Mesendoderm (in vitro differentiated cells): ENCODE measurements around the gene RASA1.

Experiments
- DNase-seq: peaks from one replicate; pipeline ENCODE4 v3.0.0; 2013
- H2AK5ac ChIP-seq: 2 replicates; pipeline ENCODE4 v1.6.1; 2013; ENCODE audit warnings: low read length, inconsistent platforms
- H2BK120ac ChIP-seq: 2 replicates; pipeline ENCODE4 v1.6.1; 2013; ENCODE audit warnings: low read depth, mild to moderate bottlenecking, low read length, moderate library complexity, mixed read lengths
- H2BK15ac ChIP-seq: replicated peaks from 2 replicates; pipeline ENCODE4 v1.6.1; 2013; ENCODE audit warnings: low read depth, mild to moderate bottlenecking, moderate library complexity
- H2BK5ac ChIP-seq: 2 replicates; pipeline ENCODE4 v1.6.1; 2013; ENCODE audit warnings: low read length, inconsistent platforms
- H3K18ac ChIP-seq: 2 replicates; pipeline ENCODE4 v1.6.1; 2013; ENCODE audit warnings: mild to moderate bottlenecking, low read length, mixed read lengths
- H3K23ac ChIP-seq: one replicate; pipeline ENCODE4 v1.6.1; 2013; ENCODE audit warnings: low read length
- H3K27ac ChIP-seq: 2 replicates; pipeline ENCODE4 v1.5.1; 2013; ENCODE audit warnings: low read depth, mild to moderate bottlenecking, inconsistent platforms, low read length, moderate library complexity
- H3K27me3 ChIP-seq: 2 replicates; pipeline ENCODE4 v1.6.1; 2013; ENCODE audit warnings: low read length, control low read depth, mild to moderate bottlenecking, inconsistent platforms; ENCODE audit not compliant: insufficient read depth, poor library complexity
- H3K36me3 ChIP-seq: 2 replicates; pipeline ENCODE4 v1.6.1; 2013; ENCODE audit warnings: low read length, inconsistent platforms; ENCODE audit not compliant: control insufficient read depth, insufficient read depth
- H3K4ac ChIP-seq: one replicate; pipeline ENCODE4 v1.6.1; 2013; ENCODE audit warnings: low read depth, mild to moderate bottlenecking, low read length, moderate library complexity
- H3K4me1 ChIP-seq: 2 replicates; pipeline ENCODE4 v1.6.1; 2013; ENCODE audit warnings: low read depth, low read length, inconsistent platforms; ENCODE audit not compliant: control insufficient read depth
- H3K4me2 ChIP-seq: 2 replicates; pipeline ENCODE4 v1.6.1; 2013; ENCODE audit warnings: low read length
- H3K4me3 ChIP-seq: 2 replicates; pipeline ENCODE4 v1.5.1; 2013; ENCODE audit warnings: mild to moderate bottlenecking, low read length
- H3K56ac ChIP-seq: one replicate; pipeline ENCODE4 v1.6.1; 2013; ENCODE audit warnings: low read length
- H3K79me1 ChIP-seq: 2 replicates; pipeline ENCODE4 v1.6.1; 2013; ENCODE audit warnings: low read length, inconsistent platforms
- H3K79me2 ChIP-seq: 2 replicates; pipeline ENCODE4 v1.6.1; 2013; ENCODE audit warnings: mild to moderate bottlenecking, low read length; ENCODE audit not compliant: control insufficient read depth, insufficient read depth
- H3K9ac ChIP-seq: 2 replicates; pipeline ENCODE4 v1.6.1; 2013; ENCODE audit warnings: low read length, inconsistent platforms
- H4K5ac ChIP-seq: one replicate; pipeline ENCODE4 v1.6.1; 2013; ENCODE audit warnings: low read length
- H4K8ac ChIP-seq: one replicate; pipeline ENCODE4 v1.6.1; 2013; ENCODE audit warnings: low read depth, mild to moderate bottlenecking, control low read depth, low read length, moderate library complexity
- WGBS: extraction: QIAGEN DNeasy Blood & Tissue Kit; methylation state at CpG from one replicate; pipeline ENCODE4 v1.1.7; 2013; ENCODE audit warnings: low lambda C conversion rate, missing lambda C conversion rate; ENCODE audit not compliant: insufficient coverage; ENCODE audit errors: extremely low coverage; 5-methylcytosine and 5-hydroxymethylcytosine counted together

The RASA1 gene

GRCh38 chr5:87390576-87391199 is 123.0 kb downstream of the RASA1 start:
- H4K8ac ChIP-seq: no peak overlapping the region
- no peak overlapping the region for H3K4ac ChIP-seq
- no peak overlapping the region for H2BK5ac ChIP-seq
- H3K18ac ChIP-seq: no peak overlapping the region
- H3K27me3 ChIP-seq: no peaks in the 10 kb centered on the region
- H3K9ac ChIP-seq: no peak overlapping the region
- WGBS: no CpG with 5 or more reads among the region's 5 CpGs
- H2BK120ac ChIP-seq: no peak overlapping the region
- no peak overlapping the region for H3K4me2 ChIP-seq
- H2AK5ac ChIP-seq: no peak overlapping the region
- H3K79me1 ChIP-seq: no peaks in the 10 kb centered on the region
- H2BK15ac ChIP-seq: no peak overlapping the region
- no peak overlapping the region for H4K5ac ChIP-seq
- no peak overlapping the region for H3K27ac ChIP-seq
- no peak overlapping the region for H3K56ac ChIP-seq
- H3K4me1 ChIP-seq: no peaks in the 10 kb centered on the region
- no peaks in the 10 kb centered on the region for H3K79me2 ChIP-seq
- H3K4me3 ChIP-seq: no peak overlapping the region
- no peak for DNase-seq
- no peak overlapping the region for H3K23ac ChIP-seq
- peaks cover 3% of the 10 kb centered on the region for H3K36me3 ChIP-seq

GRCh38 chr5:87392170-87392569 is 124.5 kb downstream of the RASA1 start:
- no peak overlapping the region for H3K23ac ChIP-seq
- H3K27me3 ChIP-seq: no peaks in the 10 kb centered on the region
- H3K4me2 ChIP-seq: no peak overlapping the region
- no peak overlapping the region for H3K18ac ChIP-seq
- H2AK5ac ChIP-seq: no peak overlapping the region
- H3K4me3 ChIP-seq: no peak overlapping the region
- H3K56ac ChIP-seq: no peak overlapping the region
- no peak overlapping the region for H3K4ac ChIP-seq
- no peak overlapping the region for H4K5ac ChIP-seq
- H2BK15ac ChIP-seq: no peak overlapping the region
- peaks cover 3% of the 10 kb centered on the region for H3K36me3 ChIP-seq
- WGBS: no CpG with 5 or more reads among the region's 1 CpG
- no peak for DNase-seq
- H3K79me2 ChIP-seq: no peaks in the 10 kb centered on the region
- no peaks in the 10 kb centered on the region for H3K79me1 ChIP-seq
- H3K9ac ChIP-seq: no peak overlapping the region
- no peak overlapping the region for H2BK120ac ChIP-seq
- H3K27ac ChIP-seq: no peak overlapping the region
- no peak overlapping the region for H2BK5ac ChIP-seq
- H3K4me1 ChIP-seq: no peaks in the 10 kb centered on the region
- no peak overlapping the region for H4K8ac ChIP-seq

- no peak overlapping the region for H2AK5ac ChIP-seq
- WGBS: no CpG with 5 or more reads among the region's 4 CpGs
- H3K36me3 ChIP-seq: peaks cover 3% of the 10 kb centered on the region
These were observed 125.1 kb downstream of the RASA1 start for GRCh38 chr5:87392801-87393200.

GRCh38 chr5:87393331-87393730 is 125.6 kb downstream of the RASA1 start:
- no peaks in the 10 kb centered on the region for H3K27me3 ChIP-seq
- no peak overlapping the region for H3K56ac ChIP-seq
- H3K27ac ChIP-seq: no peak overlapping the region
- WGBS: no CpG with 5 or more reads among the region's 2 CpGs
- no peaks in the 10 kb centered on the region for H3K79me1 ChIP-seq
- H4K5ac ChIP-seq: no peak overlapping the region
- H2AK5ac ChIP-seq: no peak overlapping the region
- no peak overlapping the region for H4K8ac ChIP-seq
- H3K4me1 ChIP-seq: no peaks in the 10 kb centered on the region
- H3K9ac ChIP-seq: no peak overlapping the region
- no peak overlapping the region for H2BK5ac ChIP-seq
- H3K36me3 ChIP-seq: peaks cover 3% of the 10 kb centered on the region
- DNase-seq: no peak
- H3K18ac ChIP-seq: no peak overlapping the region
- H3K4ac ChIP-seq: no peak overlapping the region
- H3K4me3 ChIP-seq: no peak overlapping the region
- no peak overlapping the region for H2BK15ac ChIP-seq
- no peak overlapping the region for H3K23ac ChIP-seq
- H3K79me2 ChIP-seq: no peaks in the 10 kb centered on the region
- no peak overlapping the region for H2BK120ac ChIP-seq
- no peak overlapping the region for H3K4me2 ChIP-seq

More at GRCh38 chr5:87392801-87393200, 125.1 kb downstream of the RASA1 start:
- no peak overlapping the region for H2BK120ac ChIP-seq
- H2BK5ac ChIP-seq: no peak overlapping the region
- H3K79me2 ChIP-seq: no peaks in the 10 kb centered on the region
- H4K5ac ChIP-seq: no peak overlapping the region
- H3K23ac ChIP-seq: no peak overlapping the region
- no peaks in the 10 kb centered on the region for H3K27me3 ChIP-seq
- no peak overlapping the region for H4K8ac ChIP-seq
- no peaks in the 10 kb centered on the region for H3K79me1 ChIP-seq
- no peak overlapping the region for H3K4ac ChIP-seq
- H3K4me1 ChIP-seq: no peaks in the 10 kb centered on the region
- H3K18ac ChIP-seq: no peak overlapping the region
- H3K27ac ChIP-seq: no peak overlapping the region
- no peak overlapping the region for H2BK15ac ChIP-seq
- DNase-seq: no peak
- H3K56ac ChIP-seq: no peak overlapping the region
- no peak overlapping the region for H3K4me2 ChIP-seq
- H3K4me3 ChIP-seq: no peak overlapping the region
- H3K9ac ChIP-seq: no peak overlapping the region

- H4K5ac ChIP-seq: no peak overlapping the region
- no peak overlapping the region for H3K18ac ChIP-seq
- H3K9ac ChIP-seq: no peak overlapping the region
- H3K4me1 ChIP-seq: no peaks in the 10 kb centered on the region
- no peak overlapping the region for H3K23ac ChIP-seq
- H3K79me1 ChIP-seq: no peaks in the 10 kb centered on the region
- H3K36me3 ChIP-seq: peaks cover 6% of the 10 kb centered on the region
- H2BK5ac ChIP-seq: no peak overlapping the region
- no CpG with 5 or more reads among the region's 3 CpGs for WGBS
- no peak overlapping the region for H4K8ac ChIP-seq
- H3K4me2 ChIP-seq: no peak overlapping the region
- no peak overlapping the region for H3K4me3 ChIP-seq
- no peak overlapping the region for H3K56ac ChIP-seq
- H3K27ac ChIP-seq: no peak overlapping the region
- no peak overlapping the region for H3K4ac ChIP-seq
- H3K27me3 ChIP-seq: no peaks in the 10 kb centered on the region
- DNase-seq: no peak
- no peak overlapping the region for H2BK15ac ChIP-seq
- no peak overlapping the region for H2BK120ac ChIP-seq
- H3K79me2 ChIP-seq: no peaks in the 10 kb centered on the region
- H2AK5ac ChIP-seq: no peak overlapping the region
These were observed 126.9 kb downstream of the RASA1 start for GRCh38 chr5:87394411-87395165.
